LHCN-M2 (cell line): Measurements from ENCODE around the gene HIGD2A. TPM values are rescaled to one million over a fixed set of nuclear protein-coding genes. Genes with fewer than 3 reads are reported as not detected.
A peak's percentile ranks its signal among the peaks of the same experiment; 100 is the strongest.

Experiments used
- DNase-seq: peaks from one replicate; pipeline ENCODE4 v3.0.0-alpha.2; 2012; ENCODE audit warnings: low read depth
- total RNA-seq: library from RNA; depleted of rRNA; stranded (reverse); fragments of >200 nt; gene quantifications from 2 replicates; pipeline ENCODE4 v1.2.3, GENCODE V29; 2014; rRNA removed

The HIGD2A gene
- total RNA-seq, 1 experiment from 2014 or later: 102 TPM

GRCh38 chr5:176415952-176416924 is 27.7 kb downstream of the HIGD2A start, which contains the start of gene CLTB:
TSS of gene CLTB (minus strand) at chr5:176416539. CDS start at chr5:176416363, 176 bp downstream.
- DNase-seq: peak; percentile 73

DNA sequence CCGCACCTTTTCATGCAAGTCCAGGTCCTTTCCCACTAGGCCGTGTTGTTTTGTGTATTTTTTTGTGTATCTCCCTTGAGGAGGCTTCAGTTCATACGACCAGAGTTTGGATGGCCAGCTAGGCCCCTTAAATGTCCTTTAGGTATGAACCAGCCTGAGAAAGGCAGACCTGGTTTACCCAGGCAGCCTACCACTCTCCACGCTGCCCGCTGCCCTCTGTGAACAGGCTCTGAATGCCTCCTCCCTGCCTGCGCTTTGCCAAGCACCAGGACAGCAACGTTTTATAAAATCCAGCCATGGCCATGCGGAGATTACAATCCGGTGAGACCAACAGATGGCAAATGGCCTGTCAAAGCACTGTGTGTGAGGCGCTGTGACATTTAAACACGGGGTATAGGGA is 28.4 kb downstream of the HIGD2A start:
- DNase-seq: no peak

DNA sequence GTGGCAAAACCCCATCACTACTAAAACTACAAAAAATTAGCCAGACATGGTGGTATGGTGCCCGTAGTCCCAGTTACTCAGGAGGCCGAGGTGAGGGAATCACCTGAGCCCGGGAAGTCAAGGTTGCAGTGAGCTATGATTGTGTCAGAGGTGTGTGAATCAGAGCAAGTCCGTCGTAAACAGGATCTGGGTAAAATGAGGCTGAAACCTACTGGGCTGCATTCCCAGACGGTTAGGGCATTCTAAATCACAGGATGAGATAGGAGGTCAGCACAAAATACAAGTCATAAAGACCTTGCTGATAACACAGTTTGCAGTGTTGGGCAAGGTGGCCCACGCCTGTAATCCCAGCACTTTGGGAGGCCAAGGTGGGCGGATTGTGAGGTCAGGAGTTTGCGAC is 29.7 kb downstream of the HIGD2A start:
- no peak for DNase-seq

GRCh38 chr5:176420086-176420485 is 31.5 kb downstream of the HIGD2A start:
- no peak for DNase-seq

DNA sequence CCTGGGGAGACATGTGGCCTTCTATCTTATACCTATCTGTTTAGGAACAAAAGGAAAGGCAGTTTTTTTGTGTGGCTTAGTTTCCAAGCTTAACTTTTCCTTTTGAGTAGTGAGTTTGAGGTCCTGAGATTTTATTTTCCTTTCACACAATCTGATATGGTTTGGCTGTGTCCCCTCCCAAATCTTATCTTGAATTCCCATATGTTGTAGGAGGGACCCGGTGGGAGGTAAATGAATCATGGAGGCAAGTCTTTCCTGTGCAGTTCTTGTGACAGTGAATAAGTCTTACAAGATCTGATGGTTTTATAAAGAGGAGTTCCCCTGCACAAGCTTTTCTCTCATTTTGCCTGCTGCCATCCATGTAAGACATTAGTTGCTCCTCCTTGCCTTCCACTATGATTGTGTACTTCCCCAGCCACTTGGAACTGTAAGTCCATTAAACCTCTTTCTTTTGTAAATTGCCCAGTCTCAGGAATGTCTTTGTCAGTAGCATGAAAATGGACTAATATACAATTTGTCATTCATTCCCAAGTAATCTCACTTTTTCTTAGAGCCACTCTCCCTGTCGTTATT is 32.5 kb downstream of the HIGD2A start:
- DNase-seq: no peak

- DNase-seq: no peak
Measured at GRCh38 chr5:176424181-176424580, 35.6 kb downstream of the HIGD2A start.

- no peak for DNase-seq
Measured at GRCh38 chr5:176425138-176425537, 36.6 kb downstream of the HIGD2A start.

- no peak for DNase-seq
Measured at GRCh38 chr5:176425791-176426190, 37.2 kb downstream of the HIGD2A start.

DNA sequence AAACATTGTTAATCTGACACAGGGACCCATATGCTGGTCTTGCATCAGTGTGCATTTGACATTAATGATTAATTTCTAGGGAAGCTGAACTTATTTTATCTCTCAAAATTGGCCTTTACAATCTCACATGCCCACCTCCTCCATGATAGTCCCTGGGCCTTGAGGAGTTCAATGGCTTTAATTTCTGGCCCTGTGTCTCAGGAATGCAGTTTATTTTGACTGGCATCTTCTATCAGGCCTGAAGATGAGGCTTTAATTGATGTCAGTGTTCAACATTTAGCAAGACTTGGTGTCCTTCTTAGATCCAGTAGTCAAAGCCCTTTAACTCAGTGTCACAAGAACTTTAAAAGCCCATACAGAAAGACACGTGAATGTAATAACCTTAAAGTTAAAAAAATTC is 38.3 kb downstream of the HIGD2A start:
- no peak for DNase-seq

- peak; percentile 31 for DNase-seq
Measured at GRCh38 chr5:176427971-176428370, 39.4 kb downstream of the HIGD2A start.

DNA sequence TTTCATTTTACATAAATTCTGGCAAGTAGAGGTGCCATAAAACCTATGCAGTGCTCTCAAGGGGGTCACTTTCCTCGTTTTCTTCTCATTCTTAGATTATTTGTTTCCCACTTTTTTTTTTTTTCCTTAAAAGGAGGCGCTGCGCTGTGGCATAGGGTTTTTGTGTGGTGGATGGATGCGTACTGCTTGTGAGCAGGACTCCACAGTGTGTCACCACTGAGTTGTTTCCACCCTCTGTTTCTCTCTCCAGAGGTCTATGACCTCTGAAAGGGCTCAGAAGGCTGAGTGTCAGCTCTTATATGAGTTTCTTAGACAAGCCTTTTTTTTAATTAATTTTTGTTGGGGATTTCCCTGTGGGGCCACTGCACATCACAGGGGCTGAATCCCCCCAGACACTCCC is 41.4 kb downstream of the HIGD2A start:
- peak; percentile 34 for DNase-seq

DNA sequence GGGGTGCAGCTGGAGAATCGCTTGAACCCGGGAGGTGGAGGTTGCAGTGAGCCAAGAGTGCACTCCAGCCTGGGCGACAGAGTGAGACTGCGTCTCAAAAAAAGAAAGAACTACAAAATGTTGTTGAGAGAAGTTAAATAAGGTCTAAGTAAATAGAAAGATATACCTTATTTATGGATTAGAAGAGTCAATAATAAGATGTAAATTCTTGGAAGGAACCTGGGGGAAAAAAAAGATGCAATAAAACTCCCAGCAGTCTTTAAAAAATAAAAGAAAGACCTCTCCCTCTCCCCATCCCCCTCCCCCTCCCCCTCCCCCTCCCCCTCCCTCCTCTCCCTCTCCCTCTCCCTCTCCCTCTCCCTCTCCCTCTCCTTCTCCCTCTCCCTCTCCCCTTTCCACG is 44.2 kb downstream of the HIGD2A start:
- no peak for DNase-seq

DNA sequence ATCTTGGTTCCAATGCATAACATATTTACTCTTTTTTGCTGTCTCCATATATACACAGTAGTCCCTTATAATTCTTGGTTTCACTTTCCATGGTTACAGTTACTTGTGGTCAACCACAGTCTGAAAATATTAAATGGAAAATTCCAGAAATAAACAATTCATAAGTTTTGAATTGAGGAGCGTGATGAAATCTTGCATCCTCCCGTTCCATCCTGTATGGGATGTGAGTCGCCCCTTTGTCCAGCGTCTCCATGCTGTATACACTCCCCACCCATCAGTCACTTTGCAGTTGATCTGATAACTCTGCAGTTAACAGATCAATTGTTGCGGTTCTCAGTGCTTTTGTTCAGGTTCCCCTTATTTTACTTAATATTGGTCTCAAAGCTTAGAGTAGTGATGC is 48.1 kb downstream of the HIGD2A start:
- DNase-seq: peak; percentile 63

DNA sequence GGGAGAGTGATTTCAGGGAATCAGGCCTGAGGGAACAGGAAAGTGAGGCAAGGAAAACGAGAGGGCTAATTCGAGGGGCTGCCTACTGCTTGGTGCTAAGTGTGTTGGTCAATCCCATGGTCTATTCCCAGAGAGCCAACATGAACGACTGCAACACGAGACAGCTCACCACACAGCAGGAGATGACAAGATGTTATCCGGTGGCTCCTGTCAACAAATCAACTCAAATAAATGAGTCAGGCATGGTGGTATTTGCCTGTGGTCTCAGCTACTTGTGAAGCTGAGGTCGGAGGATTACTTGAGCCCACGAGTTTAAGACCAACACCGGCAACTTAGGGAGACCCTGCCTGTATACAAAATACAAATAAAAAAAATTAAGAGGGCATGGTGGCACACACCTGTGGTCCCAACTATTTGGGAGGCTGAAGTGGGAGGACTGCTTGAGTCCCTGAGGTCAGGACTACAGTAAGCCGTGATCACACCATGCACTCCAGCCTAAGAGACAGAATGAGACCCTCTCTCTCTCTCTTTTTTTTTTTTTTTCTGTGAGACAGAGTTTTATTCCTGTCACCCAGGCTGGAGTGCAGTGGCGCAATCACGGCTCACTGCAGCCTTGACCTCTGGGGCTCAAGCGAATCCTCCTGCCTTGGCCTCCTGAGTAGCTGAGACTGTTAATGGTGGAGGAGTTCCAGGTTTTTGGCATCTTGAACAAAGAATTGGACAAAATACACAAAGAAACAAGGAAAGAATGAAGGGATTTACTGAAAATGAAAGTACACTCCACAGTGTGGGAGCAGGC is 50.6 kb downstream of the HIGD2A start:
- peak; percentile 85 for DNase-seq

Other genes with a start within 250 kb of the HIGD2A start
- gene SIMC1, start 150.3 kb upstream of the HIGD2A start, total RNA-seq: 15.2 and 15.9 TPM in 2 replicates
- gene KIAA1191, start 27.0 kb upstream of the HIGD2A start, total RNA-seq: 110 and 118 TPM in 2 replicates
- 9.3 and 12.6 TPM in 2 replicates for gene ARL10, start 23.3 kb upstream of the HIGD2A start, total RNA-seq
- gene NOP16, start 153 bp upstream of the HIGD2A start, total RNA-seq: 21.7 and 28.1 TPM in 2 replicates
- gene CLTB, start 27.8 kb downstream of the HIGD2A start, total RNA-seq: 138 and 149 TPM in 2 replicates
- gene FAF2, start 59.6 kb downstream of the HIGD2A start, total RNA-seq: 37.9 and 42.4 TPM in 2 replicates
- gene RNF44, start 148.7 kb downstream of the HIGD2A start, total RNA-seq: 5.5 and 10.5 TPM in 2 replicates
- gene CDHR2, start 160.6 kb downstream of the HIGD2A start, total RNA-seq: not detected in 2 replicates
- gene GPRIN1, start 221.4 kb downstream of the HIGD2A start, total RNA-seq: 11.7 and 16.2 TPM in 2 replicates
- gene SNCB, start 241.8 kb downstream of the HIGD2A start, total RNA-seq: 0.83 and 2.0 TPM in 2 replicates
- not detected in 2 replicates for gene EIF4E1B, start 241.9 kb downstream of the HIGD2A start, total RNA-seq